Muscle of back (tissue), 11 donors: ENCODE measurements around the gene PARP16. TPM values are rescaled to one million over a fixed set of nuclear protein-coding genes. Genes with fewer than 3 reads are reported as not detected.

Experiments
- DNase-seq, 3 donors: peaks; one replicate each; pipeline versions ENCODE4 v3.0.0 to v3.0.0-alpha.2; 2013
- polyA plus RNA-seq, 10 donors: library from polyadenylated mRNA; unstranded; fragments of 120-200 nt; gene quantifications; one replicate each; pipeline ENCODE4 v1.2.1, GENCODE V29; 2013; ENCODE audit not compliant: insufficient read length in 10 of 10

Gene PARP16
- polyA plus RNA-seq, 10 donors, result 9.3 to 14.1 (median 12.5) TPM

- DNase-seq, result peak; percentile 72 to 91 (median 80)
These were observed 32.2 kb upstream of the PARP16 start for GRCh38 chr15:65318870-65319356.

GRCh38 chr15:65312400-65312916 lies 25.8 kb upstream of the PARP16 start:
- peak in 2 of 3 donors; percentile 74 to 76 for DNase-seq

- DNase-seq, result no peak
These were observed 25.1 kb upstream of the PARP16 start for GRCh38 chr15:65311760-65312159.

- DNase-seq, result no peak
These were observed 23.9 kb upstream of the PARP16 start for GRCh38 chr15:65310431-65311137.

- DNase-seq, result no peak
These were observed 23.3 kb upstream of the PARP16 start for GRCh38 chr15:65309882-65310418.

GRCh38 chr15:65307978-65308377 lies 21.3 kb upstream of the PARP16 start:
- DNase-seq, result no peak

GRCh38 chr15:65306551-65306950 lies 19.9 kb upstream of the PARP16 start:
- no peak for DNase-seq

GRCh38 chr15:65305776-65306175 lies 19.1 kb upstream of the PARP16 start:
- no peak for DNase-seq

GRCh38 chr15:65305150-65305758 lies 18.6 kb upstream of the PARP16 start:
- no peak for DNase-seq

- peak; percentile 91 to 97 (median 96) for DNase-seq
These were observed 17.9 kb upstream of the PARP16 start, which contains the start of gene RNU5B-1 for GRCh38 chr15:65304381-65305149. RNU5B-1 (plus strand) TSS chr15:65304677.

- peak; percentile 62 to 90 (median 74) for DNase-seq
These were observed 17.2 kb upstream of the PARP16 start for GRCh38 chr15:65303687-65304380.

GRCh38 chr15:65302061-65302460 lies 15.4 kb upstream of the PARP16 start:
- no peak for DNase-seq

- DNase-seq, result no peak
These were observed 14.3 kb upstream of the PARP16 start for GRCh38 chr15:65300924-65301441.

GRCh38 chr15:65298731-65299130 lies 12.0 kb upstream of the PARP16 start:
- DNase-seq, result no peak

GRCh38 chr15:65292938-65293518 lies 6.3 kb upstream of the PARP16 start:
- no peak for DNase-seq

- DNase-seq, result no peak
These were observed 3.5 kb upstream of the PARP16 start for GRCh38 chr15:65290228-65290627.

- no peak for DNase-seq
These were observed 2.7 kb upstream of the PARP16 start for GRCh38 chr15:65289261-65289854.

GRCh38 chr15:65287520-65287855 lies 805 bp upstream of the PARP16 start:
- DNase-seq, result no peak

- peak; percentile 23 to 90 (median 60) for DNase-seq
These were observed 497 bp downstream of the PARP16 start for GRCh38 chr15:65286069-65286703.
